GM19467 (cell line): ENCODE data around the gene RALB.

Experiments used
- ATAC-seq: cut with Tn5 transposase; IDR thresholded peaks from one replicate; pipeline ENCODE4 v1.9.1; 2021; ENCODE audit warnings: mild to moderate bottlenecking, moderate library complexity; ENCODE audit not compliant: unreplicated experiment

The RALB gene

GRCh38 chr2:120252225-120253020 is at the start of gene RALB:
TSS of gene RALB (plus strand) at chr2:120252852. CDS start at chr2:120278665, 25,813 bp downstream.
- ATAC-seq: peak; percentile 94

DNA sequence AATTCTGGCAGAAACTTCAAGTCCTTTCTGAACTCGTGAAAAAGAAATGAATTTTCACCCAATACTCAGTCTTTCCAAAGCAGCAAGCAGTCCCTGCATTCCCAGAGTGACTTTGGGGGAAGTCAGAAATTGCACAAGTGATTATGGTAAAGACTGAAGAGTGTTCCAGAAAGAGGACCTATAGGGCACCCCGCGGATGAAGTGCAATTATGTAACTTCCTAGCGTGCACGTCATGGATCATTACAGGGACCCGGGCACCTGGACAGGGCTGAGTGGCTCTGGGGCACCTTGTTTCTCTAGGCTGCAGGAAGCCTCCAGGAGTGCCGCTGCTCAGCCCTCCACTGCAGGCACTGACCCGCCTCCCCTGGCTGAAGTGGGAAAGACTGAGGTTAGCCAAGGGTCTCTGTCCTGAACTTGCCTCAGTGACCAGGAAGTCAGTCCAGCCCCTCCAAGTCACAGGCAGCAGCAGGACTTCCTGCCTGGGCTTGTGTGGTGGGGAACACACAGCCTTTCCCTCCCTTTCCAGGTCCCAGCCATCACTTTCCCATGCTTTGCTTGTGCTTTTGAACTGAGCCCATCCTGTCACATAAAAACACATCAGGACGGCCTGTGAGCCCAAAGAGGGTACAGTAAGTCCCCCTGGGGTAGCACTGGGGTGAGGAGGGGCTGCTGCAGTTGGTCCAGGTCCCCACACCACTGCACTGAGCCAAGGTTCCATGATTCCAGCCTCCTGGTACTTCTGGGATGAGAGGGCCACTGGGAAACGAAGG is 49.2 kb upstream of the RALB start:
- no peak for ATAC-seq

- no peak for ATAC-seq
These were observed 48.6 kb upstream of the RALB start for GRCh38 chr2:120204022-120204405.

- no peak for ATAC-seq
These were observed 48.2 kb upstream of the RALB start for GRCh38 chr2:120204417-120204816.

- ATAC-seq: no peak
These were observed 47.5 kb upstream of the RALB start for GRCh38 chr2:120204945-120205670.

DNA sequence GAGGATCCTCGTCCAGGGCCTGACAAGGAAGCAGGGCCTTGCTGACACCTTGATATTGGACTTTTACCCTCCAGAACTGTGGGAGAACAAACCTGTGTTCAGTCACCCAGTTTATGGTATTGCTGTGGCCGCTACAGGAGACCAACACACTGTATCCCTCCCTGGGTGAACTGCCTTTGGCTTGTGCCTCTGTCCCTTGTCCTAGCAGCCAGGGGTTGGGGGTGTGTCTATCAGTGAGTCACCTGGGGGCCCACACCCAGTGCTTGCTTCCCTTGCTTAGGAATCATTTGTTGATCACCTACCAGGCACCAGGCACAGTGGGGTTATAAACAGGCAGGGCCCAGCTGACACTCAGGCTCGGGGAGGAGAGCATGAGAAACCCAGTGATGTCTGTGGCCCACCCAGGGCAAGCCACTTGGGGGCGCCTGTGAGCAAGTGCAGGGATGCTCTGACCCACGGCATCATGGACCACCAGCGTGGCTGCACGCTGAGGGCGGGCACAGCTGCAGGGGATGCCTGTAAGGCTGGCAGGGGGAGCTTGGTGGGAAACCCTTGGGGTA is 46.5 kb upstream of the RALB start:
- no peak for ATAC-seq

DNA sequence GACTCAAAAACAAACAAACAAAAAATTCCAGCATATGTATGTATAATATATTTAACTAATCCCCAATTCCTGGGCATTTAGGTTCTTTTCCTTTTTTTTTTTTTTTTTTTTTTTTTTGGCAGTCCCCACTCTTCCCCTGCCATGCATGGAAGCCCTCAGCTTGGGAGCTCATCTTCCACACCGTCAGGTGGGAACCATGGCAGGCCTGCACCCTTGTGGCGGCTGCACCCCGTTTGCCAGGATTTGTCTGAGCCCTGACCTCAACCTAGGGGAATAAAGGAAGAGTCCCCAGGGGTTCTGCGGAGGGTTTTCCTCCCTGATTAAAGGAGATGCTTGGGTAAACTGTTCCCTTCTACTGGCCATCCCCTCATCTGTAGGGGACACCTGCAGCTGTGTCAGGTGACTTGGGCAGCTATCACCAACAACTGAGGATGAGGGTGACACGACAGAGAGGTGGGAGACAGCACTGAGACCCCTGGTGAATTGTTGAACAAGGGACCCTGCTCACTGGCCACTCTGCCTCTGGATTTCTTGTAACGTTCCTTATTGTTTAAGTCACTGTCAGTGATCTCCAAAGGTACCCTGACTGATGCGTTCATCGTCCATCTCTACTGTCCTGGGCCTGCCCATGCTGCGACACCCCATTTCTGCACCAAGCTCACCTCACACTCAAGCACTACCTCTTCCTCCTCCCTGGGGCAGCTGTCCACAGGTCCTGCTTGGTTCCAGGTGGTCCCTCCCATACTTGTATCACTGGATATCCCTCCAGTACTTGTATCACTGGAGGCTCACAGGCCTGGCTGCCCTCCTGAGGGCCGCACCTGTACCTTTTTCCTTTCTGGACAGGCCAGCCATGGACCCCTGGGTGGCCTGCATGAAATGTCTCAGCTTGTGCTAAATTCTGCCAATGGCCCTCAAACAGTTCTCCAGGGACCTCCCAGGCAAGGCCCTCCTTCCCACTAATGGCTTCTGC is 44.0 kb upstream of the RALB start:
- no peak for ATAC-seq

- ATAC-seq: no peak
These were observed 43.0 kb upstream of the RALB start for GRCh38 chr2:120209427-120210269.

DNA sequence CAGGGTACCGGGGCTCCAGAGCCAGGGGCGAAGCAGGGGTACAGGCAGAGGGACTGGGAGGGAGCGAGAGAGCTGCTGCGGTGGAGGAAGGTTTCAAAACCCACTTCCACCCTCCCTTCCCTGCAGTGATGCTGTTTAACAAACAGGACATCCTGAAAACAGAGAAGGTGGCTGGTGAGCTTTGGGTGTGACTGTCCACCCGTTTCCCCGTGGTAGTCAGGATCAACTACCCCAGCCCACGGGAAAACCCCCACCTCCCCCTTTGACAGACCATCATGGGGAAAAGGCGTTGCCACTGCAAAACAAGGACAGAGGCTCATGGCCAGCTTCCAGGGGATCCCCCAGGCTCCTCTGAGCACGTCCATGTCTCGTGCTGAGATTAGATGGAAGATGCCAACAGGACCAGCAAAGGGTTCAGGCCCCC is 42.4 kb upstream of the RALB start:
- ATAC-seq: no peak

DNA sequence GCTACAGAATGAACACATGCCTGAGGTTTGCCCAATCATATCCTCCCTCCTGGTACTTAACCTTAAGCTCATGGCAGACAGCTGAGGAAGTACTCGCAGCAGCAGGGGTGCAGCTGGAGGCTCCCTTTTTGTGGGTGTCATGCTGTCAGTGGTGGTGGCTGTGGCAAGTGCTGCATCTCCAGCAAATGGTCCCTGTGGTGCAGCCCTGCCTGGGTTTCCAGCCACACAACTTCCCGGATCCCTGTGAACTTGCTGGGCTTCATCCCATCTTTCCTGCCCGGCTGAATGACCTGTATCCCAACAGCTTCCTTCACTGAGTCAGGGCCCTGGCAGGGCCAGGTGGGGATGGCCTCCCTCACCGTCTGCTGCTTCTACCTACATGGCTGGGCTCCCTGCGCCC is 34.5 kb upstream of the RALB start:
- no peak for ATAC-seq

DNA sequence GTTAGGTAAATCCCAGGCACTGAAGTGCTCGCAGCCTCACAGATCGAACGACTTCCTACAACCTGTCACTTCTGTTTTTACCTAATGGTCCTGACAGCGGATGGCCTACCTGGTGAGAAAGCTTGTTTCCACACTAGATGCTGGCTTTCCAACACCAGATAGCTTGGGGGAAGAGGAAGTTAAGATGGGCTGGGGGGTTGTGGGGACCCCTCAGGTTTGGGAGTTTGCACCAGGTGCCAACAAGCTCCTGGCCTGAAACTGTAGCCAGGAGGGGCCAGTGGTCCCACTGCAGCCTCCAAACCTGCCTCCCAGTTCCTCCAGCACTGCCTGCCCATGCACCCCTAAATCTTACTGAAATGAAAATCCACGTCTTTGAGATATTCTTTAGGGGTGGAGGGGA is 33.4 kb upstream of the RALB start:
- ATAC-seq: no peak

DNA sequence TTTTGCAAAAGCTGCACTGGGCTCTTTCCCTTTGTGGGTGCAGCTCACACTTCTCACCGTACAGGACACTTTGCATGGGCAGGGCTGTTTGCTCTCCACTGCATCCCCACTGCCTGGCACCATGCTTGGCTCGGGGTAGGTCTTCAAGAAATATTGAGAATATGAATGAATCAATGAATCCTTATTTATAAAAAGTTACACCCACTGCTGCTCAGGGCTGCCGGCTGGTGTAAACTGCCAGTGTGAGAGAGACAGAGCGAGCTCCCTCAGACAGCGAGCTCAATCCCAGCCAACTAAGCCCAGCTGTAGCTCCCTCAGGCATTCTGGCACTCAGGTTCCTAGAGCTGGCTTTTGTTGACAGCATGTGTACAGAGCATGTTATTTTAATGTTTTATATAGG is 32.9 kb upstream of the RALB start:
- no peak for ATAC-seq

DNA sequence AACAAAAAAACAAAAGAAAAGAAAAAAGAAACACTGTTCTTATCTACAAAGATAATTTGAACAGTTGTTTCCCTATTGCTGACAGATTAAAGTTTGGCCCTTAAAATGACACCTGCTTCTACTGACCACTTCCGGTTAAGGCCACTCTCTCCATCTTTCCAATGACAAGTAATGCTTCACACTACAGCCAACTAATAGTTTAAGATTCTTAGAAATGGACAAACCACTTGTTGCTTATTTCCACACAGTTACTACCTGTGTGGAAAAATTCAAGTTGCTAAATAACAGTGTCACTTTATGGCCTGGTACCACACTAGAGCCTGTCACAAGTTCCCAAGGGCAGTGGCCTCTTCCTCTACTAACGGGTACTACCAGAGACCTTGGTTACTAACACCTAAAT is 31.9 kb upstream of the RALB start:
- ATAC-seq: no peak

DNA sequence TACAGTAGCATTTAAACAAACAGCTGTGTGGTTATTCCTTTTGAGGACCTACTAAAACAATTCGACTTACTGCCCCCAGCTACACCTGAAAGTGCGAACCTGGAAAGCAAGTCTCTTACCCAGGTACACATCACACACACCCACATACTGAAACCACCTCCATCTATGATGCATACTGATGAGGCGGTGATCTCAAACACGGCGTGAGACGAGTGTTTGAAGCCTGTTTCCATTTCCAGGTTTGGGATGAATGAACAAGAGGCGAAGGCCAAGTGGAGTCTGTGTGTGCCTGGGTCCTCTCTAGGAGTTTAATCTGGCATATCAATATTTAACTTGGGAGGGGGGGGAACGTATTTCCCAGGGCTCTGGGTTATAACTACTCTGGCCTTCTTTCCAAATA is 31.0 kb upstream of the RALB start:
- no peak for ATAC-seq

DNA sequence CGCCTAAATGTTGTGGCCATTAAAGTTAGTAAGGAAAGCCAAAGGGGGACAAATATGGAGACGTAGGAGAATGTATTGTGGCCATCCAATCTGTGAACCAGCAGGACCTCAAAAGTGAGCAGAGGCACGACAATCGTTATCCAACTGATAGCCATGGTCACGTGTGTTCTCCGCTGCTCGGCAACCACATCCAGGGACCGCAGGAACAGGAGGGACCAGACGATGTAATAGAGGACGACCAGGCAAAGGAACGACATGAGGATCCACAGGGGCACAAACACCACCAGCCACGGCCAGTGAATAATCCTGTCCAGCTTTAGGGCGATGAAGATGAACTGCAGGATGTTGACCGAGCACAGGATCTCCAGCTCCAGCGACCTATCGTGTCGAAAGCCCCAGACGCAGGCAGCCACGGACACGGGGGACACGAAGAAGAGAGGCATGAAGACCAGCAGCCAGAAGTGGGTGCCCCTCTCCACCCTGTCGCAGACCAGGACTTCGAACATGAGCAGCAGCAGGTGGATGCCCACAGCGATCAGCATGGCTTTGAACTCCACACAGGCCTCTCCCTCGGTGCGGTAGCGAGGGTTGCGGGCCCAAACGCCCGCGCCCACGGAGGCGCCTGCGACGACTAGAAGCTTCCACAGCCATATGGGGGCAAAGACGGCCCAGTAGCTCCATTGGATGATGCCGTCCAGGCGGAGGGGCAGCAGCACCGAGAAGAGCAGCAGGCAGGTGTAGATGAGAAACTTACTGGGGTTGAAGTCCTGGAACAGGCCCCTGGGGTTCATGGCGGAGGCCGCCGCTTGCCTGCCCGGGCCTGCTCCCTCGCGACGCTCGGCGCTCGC is 30.2 kb upstream of the RALB start:
- ATAC-seq: no peak

DNA sequence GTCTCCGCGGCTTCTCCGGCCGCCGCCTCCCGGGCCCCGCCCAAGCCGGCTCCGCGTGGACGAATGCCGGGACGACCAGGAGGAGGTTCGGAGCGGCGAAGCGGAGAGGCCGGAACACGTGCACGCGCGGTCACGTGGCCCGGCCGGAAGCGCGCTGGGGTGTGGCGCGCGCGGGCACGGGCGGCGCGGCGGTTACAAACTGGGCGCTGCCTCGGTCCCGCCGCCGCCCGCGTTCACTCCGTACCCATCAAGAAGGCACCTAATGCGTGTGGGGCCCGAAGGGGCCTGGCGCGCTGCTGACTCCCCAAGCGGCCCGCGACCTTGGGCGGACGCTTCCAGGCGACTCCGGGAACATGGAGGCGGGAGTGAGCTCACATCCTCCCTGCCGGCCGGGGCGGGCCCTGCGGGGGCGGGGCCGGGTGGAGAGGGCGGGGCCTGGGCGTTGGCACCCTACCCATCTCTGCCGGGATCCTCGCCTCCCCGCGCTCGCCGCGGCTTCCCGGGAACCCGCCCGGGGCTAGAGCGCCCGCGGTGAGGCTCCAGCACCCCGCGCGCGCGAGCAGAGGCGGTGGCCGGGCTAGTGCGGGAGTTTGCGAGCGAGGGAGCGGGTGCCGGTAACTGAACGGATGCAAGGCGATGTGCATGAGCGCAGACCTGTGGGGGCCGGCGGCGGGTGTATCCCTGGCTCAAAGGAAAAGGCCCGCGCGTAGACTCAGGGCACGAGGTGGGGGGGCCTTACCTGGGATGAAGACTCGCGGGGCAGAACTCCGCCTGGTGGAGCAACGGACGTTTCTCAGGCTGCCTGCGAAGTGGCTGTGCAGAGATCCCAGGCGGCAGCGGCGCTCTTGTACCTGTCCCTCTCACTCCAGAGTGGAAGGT is 29.4 kb upstream of the RALB start, which contains the start of gene TMEM185B:
Gene TMEM185B, minus strand, starts transcription at position 367 of the 879 bp plus-strand sequence. CDS start 424 bp downstream, outside the sequence.
- ATAC-seq: peak; percentile 82

GRCh38 chr2:120224256-120224655 is 28.4 kb upstream of the RALB start:
- ATAC-seq: no peak
